Measurements from ENCODE around the gene FGF18.

Gene FGF18

DNA sequence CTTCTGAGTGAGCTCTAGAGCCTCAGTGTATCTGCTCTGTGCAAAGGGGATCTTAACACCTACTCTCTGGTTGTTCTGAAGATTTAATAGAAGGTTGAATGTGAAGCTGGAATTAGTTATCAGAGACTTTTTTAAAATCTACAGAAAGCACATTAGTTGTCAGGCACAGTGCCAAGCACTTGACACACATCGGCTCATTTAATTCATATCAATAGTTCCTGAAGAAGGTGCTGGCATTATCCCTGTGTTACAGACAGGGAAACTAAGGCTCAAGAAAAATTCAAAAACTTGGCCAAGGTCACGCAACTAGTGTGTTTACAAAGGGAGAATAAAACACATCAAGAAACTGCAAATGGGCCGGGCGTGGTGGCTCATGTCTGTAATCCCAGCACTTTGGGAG is 80.2 kb downstream of the FGF18 start:
- in situ Hi-C loops (cut with MboI; ENCODE audit: low sequenced_read_pairs, unreplicated experiment) = no loop called here
- DNase-seq (ENCODE audit: low spot score) = no peak
- TF ChIP-seq, protein P1, sequence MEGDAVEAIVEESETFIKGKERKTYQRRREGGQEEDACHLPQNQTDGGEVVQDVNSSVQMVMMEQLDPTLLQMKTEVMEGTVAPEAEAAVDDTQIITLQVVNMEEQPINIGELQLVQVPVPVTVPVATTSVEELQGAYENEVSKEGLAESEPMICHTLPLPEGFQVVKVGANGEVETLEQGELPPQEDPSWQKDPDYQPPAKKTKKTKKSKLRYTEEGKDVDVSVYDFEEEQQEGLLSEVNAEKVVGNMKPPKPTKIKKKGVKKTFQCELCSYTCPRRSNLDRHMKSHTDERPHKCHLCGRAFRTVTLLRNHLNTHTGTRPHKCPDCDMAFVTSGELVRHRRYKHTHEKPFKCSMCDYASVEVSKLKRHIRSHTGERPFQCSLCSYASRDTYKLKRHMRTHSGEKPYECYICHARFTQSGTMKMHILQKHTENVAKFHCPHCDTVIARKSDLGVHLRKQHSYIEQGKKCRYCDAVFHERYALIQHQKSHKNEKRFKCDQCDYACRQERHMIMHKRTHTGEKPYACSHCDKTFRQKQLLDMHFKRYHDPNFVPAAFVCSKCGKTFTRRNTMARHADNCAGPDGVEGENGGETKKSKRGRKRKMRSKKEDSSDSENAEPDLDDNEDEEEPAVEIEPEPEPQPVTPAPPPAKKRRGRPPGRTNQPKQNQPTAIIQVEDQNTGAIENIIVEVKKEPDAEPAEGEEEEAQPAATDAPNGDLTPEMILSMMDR (IDR thresholded peaks at IDR 0.05; ENCODE audit: borderline replicate concordance, control extremely low read depth, extremely low read depth, insufficient read depth, missing control alignments) = no peak

DNA sequence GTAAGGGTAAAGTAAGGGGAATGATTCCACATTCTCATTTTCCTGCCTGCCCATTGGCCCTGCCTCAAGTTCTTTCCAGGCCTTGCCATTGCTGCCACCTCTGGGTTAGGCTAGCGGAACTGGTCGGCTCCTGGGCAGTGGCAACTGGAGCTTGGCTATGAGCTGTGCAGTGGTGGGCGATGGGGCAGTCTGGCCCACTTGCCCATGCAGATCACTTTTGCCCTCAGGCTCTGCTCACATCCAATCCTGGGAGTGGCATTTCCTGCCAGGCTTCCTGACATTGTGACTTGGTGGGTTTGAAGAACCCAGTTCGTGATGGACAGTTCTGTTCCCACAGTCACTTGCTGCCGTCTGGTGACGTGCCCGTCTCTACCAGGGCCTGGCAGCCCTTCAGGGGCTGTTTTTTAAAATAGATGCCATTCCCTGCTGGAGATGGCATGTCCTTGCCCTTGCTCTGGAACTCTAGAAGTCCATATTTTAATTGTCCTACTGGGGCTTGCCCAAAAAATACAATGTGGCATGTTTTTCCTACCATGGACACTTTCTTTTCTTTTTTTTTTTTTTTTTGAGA is 86.1 kb downstream of the FGF18 start:
- in situ Hi-C loops (cut with MboI; ENCODE audit: low sequenced_read_pairs, unreplicated experiment) = no loop called here
- TF ChIP-seq, protein P1 (IDR thresholded peaks at IDR 0.05; ENCODE audit: borderline replicate concordance, control extremely low read depth, extremely low read depth, insufficient read depth, missing control alignments) = no peak
- DNase-seq (ENCODE audit: low spot score) = no peak

DNA sequence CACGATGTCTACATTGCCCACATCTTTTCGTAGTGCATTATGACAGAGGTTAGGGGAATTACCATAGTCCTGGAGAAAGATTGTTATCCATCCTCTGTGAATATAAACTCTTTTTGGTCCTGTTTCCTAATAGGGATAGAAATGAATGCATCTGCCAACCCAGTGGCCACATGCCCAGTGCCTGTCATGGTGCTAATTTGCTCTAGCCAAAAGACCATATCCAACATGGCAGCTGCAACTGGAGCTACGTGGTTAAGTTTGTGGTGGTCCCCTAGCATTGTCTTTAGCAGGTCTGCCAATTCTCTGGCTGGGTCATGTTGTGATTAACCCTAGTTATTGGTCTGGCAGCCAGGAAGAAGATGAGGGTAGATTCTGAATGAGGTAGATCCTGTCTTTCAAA is 87.5 kb downstream of the FGF18 start:
- DNase-seq (ENCODE audit: low spot score) = no peak
- TF ChIP-seq, protein P1 (IDR thresholded peaks at IDR 0.05; ENCODE audit: borderline replicate concordance, control extremely low read depth, extremely low read depth, insufficient read depth, missing control alignments) = no peak
- in situ Hi-C loops (cut with MboI; ENCODE audit: low sequenced_read_pairs, unreplicated experiment) = no loop called here
